WTC11 (cell line): ENCODE measurements around the gene PAM. TPM values are rescaled to one million over a fixed set of nuclear protein-coding genes. Genes with fewer than 3 reads are reported as not detected.
A peak's percentile ranks its signal among the peaks of the same experiment; 100 is the strongest.

Experiments used
- ATAC-seq: fragments of 200-7000 bp; cut with Tn5 transposase; 2 replicates; pipeline ENCODE4 v1.10.0; 2021; ENCODE audit warnings: mild to moderate bottlenecking, moderate library complexity
- CTCF ChIA-PET: fragments of 300-600 bp; sonication (Branson Sonifier 250); formaldehyde crosslinking; loops from one replicate; lab custom pipeline; 2021; ENCODE audit warnings: antibody characterized with exemption; lab: Charles Lee
- POLR2A ChIA-PET: fragments of 350-600 bp; sonication (Branson Sonifier 250); formaldehyde crosslinking; loops from one replicate; lab custom pipeline; 2021; ENCODE audit warnings: antibody characterized with exemption; lab: Charles Lee
- DNase-seq: peaks from one replicate; pipeline ENCODE4 v3.0.0; 2021; ENCODE audit warnings: low spot score
- H3K27ac Mint-ChIP-seq: 2 replicates; pipeline ENCODE4 v1.8.0; 2021; ENCODE audit warnings: mixed read lengths
- H3K27me3 Mint-ChIP-seq: 2 replicates; pipeline ENCODE4 v1.8.0; 2021; ENCODE audit warnings: low read depth, mild to moderate bottlenecking, moderate library complexity, mixed read lengths
- H3K36me3 Mint-ChIP-seq: 2 replicates; pipeline ENCODE4 v1.8.0; 2021; ENCODE audit warnings: mixed read lengths
- H3K4me1 Mint-ChIP-seq: 2 replicates; pipeline ENCODE4 v1.8.0; 2022; ENCODE audit warnings: mixed read lengths
- H3K4me3 Mint-ChIP-seq: 2 replicates; pipeline ENCODE4 v1.8.0; 2021; ENCODE audit warnings: mild to moderate bottlenecking, moderate library complexity, mixed read lengths
- H3K9me3 Mint-ChIP-seq: 2 replicates; pipeline ENCODE4 v1.8.0; 2021; ENCODE audit warnings: mixed read lengths
- ETV6 ChIP-seq: sonication (generic); formaldehyde crosslinking; IDR thresholded peaks from 2 replicates; pipeline ENCODE4 v1.8.1; 2022; ENCODE audit warnings: mild to moderate bottlenecking, missing genetic modification reagents
- GRHL2 ChIP-seq: fragments of 250-450 bp; sonication (Bioruptor Pico); IDR thresholded peaks from 2 replicates; pipeline ENCODE4 v1.8.0; 2022; ENCODE audit warnings: mild to moderate bottlenecking, moderate library complexity; ENCODE audit not compliant: insufficient replicate concordance, severe bottlenecking
- GTF2I ChIP-seq: fragments of 250-450 bp; sonication (Bioruptor Pico); conservative IDR thresholded peaks from 2 replicates; pipeline ENCODE4 v1.4.0; 2021; ENCODE audit warnings: mild to moderate bottlenecking
- JAZF1 ChIP-seq: fragments of 250-450 bp; sonication (Bioruptor Pico); IDR thresholded peaks from 2 replicates; pipeline ENCODE4 v1.9.0; 2021; ENCODE audit warnings: moderate library complexity, mild to moderate bottlenecking, inconsistent platforms
- JUN ChIP-seq: sonication (generic); formaldehyde crosslinking; IDR thresholded peaks from 2 replicates; pipeline ENCODE4 v1.8.0; 2023; ENCODE audit warnings: mild to moderate bottlenecking, missing genetic modification reagents
- NFE2L1 ChIP-seq: sonication (generic); formaldehyde crosslinking; IDR thresholded peaks from 2 replicates; pipeline ENCODE4 v1.8.1; 2023; ENCODE audit warnings: missing genetic modification reagents
- PREB ChIP-seq: sonication (generic); formaldehyde crosslinking; IDR thresholded peaks from 2 replicates; pipeline ENCODE4 v1.8.1; 2022; ENCODE audit warnings: mild to moderate bottlenecking, missing genetic modification reagents, moderate library complexity, borderline replicate concordance
- SMAD3 ChIP-seq: sonication (generic); formaldehyde crosslinking; IDR thresholded peaks from 2 replicates; pipeline ENCODE4 v1.8.0; 2022; ENCODE audit warnings: missing genetic modification reagents, mild to moderate bottlenecking, borderline replicate concordance
- ZNF532 ChIP-seq: fragments of 250-450 bp; sonication (Bioruptor Pico); IDR thresholded peaks from 2 replicates; pipeline ENCODE4 v1.9.0; 2021; ENCODE audit warnings: mild to moderate bottlenecking, borderline replicate concordance
- ZNF671 ChIP-seq: fragments of 250-450 bp; sonication (Bioruptor Pico); IDR thresholded peaks from 2 replicates; pipeline ENCODE4 v1.8.0; 2021; ENCODE audit warnings: mild to moderate bottlenecking
- total RNA-seq: library from RNA; stranded (reverse); gene quantifications from 3 replicates; pipeline ENCODE4 v1.2.3, GENCODE V29; 2021
- TF ChIP-seq, protein P1 (sequence below): sonication (generic); formaldehyde crosslinking; IDR thresholded peaks from 2 replicates; pipeline ENCODE4 v1.8.0; 2023; ENCODE audit warnings: mild to moderate bottlenecking, missing genetic modification reagents
- TF ChIP-seq, protein P2 (sequence below): sonication (generic); formaldehyde crosslinking; IDR thresholded peaks from 2 replicates; pipeline ENCODE4 v1.8.0; 2022; ENCODE audit warnings: missing genetic modification reagents
- TF ChIP-seq, protein P3 (sequence below): sonication (generic); formaldehyde crosslinking; IDR thresholded peaks from 2 replicates; pipeline ENCODE4 v1.8.0; 2023; ENCODE audit warnings: missing genetic modification reagents, mild to moderate bottlenecking, borderline replicate concordance
- TF ChIP-seq, protein P4 (sequence below): sonication (generic); formaldehyde crosslinking; IDR thresholded peaks from 2 replicates; pipeline ENCODE4 v1.8.1; 2023; ENCODE audit warnings: mild to moderate bottlenecking, missing genetic modification reagents

Gene PAM
- total RNA-seq, 1 experiment from 2014 or later, result 52.3 TPM

DNA sequence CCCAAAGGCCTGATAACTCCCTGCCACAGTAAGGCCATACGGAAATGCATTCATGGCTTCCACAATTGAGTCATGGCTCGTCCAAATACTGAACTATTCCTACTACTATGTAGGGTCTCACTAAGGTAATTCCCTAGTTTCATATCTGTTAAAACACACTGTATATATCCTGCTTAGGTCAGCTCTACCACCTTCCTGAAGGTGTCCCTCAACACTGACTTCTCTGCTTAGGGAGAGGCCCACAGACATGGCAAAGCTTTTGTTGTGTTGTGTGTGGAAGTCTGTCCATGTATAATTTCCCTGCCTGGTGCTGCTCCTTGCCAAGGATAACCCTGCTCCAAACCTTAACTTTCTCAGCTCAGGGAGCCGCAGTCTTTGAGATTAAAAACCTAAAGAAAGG is 304.4 kb downstream of the PAM start (continued):
- no peak for TF ChIP-seq PREB (CRISPR knock-in tag)
- TF ChIP-seq GTF2I (CRISPR knock-in tag), result no peak
- TF ChIP-seq JUN (CRISPR knock-in tag), result no peak
- TF ChIP-seq, protein P1, sequence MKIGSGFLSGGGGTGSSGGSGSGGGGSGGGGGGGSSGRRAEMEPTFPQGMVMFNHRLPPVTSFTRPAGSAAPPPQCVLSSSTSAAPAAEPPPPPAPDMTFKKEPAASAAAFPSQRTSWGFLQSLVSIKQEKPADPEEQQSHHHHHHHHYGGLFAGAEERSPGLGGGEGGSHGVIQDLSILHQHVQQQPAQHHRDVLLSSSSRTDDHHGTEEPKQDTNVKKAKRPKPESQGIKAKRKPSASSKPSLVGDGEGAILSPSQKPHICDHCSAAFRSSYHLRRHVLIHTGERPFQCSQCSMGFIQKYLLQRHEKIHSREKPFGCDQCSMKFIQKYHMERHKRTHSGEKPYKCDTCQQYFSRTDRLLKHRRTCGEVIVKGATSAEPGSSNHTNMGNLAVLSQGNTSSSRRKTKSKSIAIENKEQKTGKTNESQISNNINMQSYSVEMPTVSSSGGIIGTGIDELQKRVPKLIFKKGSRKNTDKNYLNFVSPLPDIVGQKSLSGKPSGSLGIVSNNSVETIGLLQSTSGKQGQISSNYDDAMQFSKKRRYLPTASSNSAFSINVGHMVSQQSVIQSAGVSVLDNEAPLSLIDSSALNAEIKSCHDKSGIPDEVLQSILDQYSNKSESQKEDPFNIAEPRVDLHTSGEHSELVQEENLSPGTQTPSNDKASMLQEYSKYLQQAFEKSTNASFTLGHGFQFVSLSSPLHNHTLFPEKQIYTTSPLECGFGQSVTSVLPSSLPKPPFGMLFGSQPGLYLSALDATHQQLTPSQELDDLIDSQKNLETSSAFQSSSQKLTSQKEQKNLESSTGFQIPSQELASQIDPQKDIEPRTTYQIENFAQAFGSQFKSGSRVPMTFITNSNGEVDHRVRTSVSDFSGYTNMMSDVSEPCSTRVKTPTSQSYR (CRISPR knock-in tag), result no peak
- no peak for TF ChIP-seq ZNF671 (CRISPR knock-in tag)

GRCh38 chr5:103060424-103060954 is 305.4 kb downstream of the PAM start:
- no peak overlapping the region for H3K4me3 Mint-ChIP-seq
- peaks cover 12% of the 10 kb centered on the region for H3K9me3 Mint-ChIP-seq
- peaks cover 36% of the 10 kb centered on the region for H3K4me1 Mint-ChIP-seq
- no peaks in the 10 kb centered on the region for H3K27me3 Mint-ChIP-seq
- ChIA-PET CTCF (interaction anchor here (0.6 kb wide), 1 partner anchor 380 kb away, joined by 3 read pairs; no protein-coding TSS in a partner anchor), POLR2A (no interaction called here)
- H3K36me3 Mint-ChIP-seq, result peaks cover 2% of the 10 kb centered on the region
- H3K27ac Mint-ChIP-seq, result no peak overlapping the region
- ATAC-seq, result peak; percentile 55; the same call in 1 of the 2 replicates
- no peak for DNase-seq
- no peak for TF ChIP-seq NFE2L1
- no peak for TF ChIP-seq GTF2I (CRISPR knock-in tag)
- TF ChIP-seq, protein P2, sequence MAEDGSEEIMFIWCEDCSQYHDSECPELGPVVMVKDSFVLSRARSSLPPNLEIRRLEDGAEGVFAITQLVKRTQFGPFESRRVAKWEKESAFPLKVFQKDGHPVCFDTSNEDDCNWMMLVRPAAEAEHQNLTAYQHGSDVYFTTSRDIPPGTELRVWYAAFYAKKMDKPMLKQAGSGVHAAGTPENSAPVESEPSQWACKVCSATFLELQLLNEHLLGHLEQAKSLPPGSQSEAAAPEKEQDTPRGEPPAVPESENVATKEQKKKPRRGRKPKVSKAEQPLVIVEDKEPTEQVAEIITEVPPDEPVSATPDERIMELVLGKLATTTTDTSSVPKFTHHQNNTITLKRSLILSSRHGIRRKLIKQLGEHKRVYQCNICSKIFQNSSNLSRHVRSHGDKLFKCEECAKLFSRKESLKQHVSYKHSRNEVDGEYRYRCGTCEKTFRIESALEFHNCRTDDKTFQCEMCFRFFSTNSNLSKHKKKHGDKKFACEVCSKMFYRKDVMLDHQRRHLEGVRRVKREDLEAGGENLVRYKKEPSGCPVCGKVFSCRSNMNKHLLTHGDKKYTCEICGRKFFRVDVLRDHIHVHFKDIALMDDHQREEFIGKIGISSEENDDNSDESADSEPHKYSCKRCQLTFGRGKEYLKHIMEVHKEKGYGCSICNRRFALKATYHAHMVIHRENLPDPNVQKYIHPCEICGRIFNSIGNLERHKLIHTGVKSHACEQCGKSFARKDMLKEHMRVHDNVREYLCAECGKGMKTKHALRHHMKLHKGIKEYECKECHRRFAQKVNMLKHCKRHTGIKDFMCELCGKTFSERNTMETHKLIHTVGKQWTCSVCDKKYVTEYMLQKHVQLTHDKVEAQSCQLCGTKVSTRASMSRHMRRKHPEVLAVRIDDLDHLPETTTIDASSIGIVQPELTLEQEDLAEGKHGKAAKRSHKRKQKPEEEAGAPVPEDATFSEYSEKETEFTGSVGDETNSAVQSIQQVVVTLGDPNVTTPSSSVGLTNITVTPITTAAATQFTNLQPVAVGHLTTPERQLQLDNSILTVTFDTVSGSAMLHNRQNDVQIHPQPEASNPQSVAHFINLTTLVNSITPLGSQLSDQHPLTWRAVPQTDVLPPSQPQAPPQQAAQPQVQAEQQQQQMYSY (CRISPR knock-in tag), result no peak
- no peak for TF ChIP-seq ETV6 (CRISPR knock-in tag)
- TF ChIP-seq, protein P3, sequence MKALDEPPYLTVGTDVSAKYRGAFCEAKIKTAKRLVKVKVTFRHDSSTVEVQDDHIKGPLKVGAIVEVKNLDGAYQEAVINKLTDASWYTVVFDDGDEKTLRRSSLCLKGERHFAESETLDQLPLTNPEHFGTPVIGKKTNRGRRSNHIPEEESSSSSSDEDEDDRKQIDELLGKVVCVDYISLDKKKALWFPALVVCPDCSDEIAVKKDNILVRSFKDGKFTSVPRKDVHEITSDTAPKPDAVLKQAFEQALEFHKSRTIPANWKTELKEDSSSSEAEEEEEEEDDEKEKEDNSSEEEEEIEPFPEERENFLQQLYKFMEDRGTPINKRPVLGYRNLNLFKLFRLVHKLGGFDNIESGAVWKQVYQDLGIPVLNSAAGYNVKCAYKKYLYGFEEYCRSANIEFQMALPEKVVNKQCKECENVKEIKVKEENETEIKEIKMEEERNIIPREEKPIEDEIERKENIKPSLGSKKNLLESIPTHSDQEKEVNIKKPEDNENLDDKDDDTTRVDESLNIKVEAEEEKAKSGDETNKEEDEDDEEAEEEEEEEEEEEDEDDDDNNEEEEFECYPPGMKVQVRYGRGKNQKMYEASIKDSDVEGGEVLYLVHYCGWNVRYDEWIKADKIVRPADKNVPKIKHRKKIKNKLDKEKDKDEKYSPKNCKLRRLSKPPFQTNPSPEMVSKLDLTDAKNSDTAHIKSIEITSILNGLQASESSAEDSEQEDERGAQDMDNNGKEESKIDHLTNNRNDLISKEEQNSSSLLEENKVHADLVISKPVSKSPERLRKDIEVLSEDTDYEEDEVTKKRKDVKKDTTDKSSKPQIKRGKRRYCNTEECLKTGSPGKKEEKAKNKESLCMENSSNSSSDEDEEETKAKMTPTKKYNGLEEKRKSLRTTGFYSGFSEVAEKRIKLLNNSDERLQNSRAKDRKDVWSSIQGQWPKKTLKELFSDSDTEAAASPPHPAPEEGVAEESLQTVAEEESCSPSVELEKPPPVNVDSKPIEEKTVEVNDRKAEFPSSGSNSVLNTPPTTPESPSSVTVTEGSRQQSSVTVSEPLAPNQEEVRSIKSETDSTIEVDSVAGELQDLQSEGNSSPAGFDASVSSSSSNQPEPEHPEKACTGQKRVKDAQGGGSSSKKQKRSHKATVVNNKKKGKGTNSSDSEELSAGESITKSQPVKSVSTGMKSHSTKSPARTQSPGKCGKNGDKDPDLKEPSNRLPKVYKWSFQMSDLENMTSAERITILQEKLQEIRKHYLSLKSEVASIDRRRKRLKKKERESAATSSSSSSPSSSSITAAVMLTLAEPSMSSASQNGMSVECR, result no peak
- no peak for TF ChIP-seq SMAD3 (CRISPR knock-in tag)
- TF ChIP-seq, protein P1 (CRISPR knock-in tag), result no peak
- TF ChIP-seq ZNF532 (CRISPR knock-in tag), result no peak
- no peak for TF ChIP-seq JAZF1 (CRISPR knock-in tag)
- TF ChIP-seq GRHL2 (CRISPR knock-in tag), result no peak
- TF ChIP-seq, protein P4, sequence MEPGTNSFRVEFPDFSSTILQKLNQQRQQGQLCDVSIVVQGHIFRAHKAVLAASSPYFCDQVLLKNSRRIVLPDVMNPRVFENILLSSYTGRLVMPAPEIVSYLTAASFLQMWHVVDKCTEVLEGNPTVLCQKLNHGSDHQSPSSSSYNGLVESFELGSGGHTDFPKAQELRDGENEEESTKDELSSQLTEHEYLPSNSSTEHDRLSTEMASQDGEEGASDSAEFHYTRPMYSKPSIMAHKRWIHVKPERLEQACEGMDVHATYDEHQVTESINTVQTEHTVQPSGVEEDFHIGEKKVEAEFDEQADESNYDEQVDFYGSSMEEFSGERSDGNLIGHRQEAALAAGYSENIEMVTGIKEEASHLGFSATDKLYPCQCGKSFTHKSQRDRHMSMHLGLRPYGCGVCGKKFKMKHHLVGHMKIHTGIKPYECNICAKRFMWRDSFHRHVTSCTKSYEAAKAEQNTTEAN, result no peak
